ENCODE data around the gene RAB6B. TPM values are rescaled to one million over a fixed set of nuclear protein-coding genes. Genes with fewer than 3 reads are reported as not detected.

RAB6B gene
- total RNA-seq, 1 experiment from 2014 or later = 0.69 TPM

DNA sequence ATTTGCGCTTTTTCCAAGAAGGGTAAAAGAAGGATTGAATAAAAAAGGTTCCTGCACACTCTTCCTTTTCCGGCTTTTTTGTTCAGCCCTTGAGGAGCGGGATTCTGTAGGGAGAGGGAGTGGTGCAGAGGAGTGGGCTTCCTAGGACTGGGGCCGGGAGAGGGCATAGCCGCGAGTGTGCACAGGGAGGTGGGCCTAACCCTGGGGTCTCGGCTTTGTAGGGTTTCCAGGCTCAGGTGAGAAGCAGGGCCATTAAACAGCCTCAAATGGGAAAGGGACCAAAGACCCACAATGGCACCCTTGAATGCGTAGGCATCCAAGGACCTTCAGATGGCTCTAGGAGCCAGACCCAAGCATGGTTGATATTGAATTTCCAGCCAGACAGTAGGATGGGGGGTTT lies 35.4 kb upstream of the RAB6B start:
- DNase-seq (ENCODE audit: low read depth) = no peak

DNA sequence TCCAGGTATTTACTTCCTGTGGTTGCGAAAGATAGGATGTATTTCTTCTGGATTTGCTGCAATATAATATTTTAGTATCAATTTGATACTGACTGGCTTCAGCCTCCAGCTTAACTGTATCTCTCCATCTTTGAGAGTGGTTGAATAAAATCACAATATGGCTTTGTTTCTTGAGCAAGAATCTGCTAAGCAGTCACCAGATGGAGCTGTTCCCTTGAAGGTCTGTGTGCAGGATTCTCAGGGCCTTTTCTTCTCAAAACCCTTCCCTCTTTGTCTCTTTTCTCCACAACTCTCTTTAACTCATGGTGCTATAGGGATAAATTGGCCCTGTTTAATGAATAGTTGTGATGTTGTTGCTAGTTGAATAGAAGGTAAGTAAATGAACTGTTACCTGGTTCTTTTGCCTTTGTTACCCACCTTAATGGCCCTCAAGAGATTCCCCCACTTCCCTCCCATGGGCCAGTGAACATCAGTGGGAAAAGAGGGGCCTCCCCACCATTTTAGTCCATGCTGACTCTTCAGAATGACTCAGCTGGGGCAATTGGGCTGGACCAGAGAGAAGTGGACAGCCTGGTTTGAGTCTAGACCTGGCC lies 34.8 kb upstream of the RAB6B start:
- peak; percentile 62 for DNase-seq (ENCODE audit: low read depth)

DNA sequence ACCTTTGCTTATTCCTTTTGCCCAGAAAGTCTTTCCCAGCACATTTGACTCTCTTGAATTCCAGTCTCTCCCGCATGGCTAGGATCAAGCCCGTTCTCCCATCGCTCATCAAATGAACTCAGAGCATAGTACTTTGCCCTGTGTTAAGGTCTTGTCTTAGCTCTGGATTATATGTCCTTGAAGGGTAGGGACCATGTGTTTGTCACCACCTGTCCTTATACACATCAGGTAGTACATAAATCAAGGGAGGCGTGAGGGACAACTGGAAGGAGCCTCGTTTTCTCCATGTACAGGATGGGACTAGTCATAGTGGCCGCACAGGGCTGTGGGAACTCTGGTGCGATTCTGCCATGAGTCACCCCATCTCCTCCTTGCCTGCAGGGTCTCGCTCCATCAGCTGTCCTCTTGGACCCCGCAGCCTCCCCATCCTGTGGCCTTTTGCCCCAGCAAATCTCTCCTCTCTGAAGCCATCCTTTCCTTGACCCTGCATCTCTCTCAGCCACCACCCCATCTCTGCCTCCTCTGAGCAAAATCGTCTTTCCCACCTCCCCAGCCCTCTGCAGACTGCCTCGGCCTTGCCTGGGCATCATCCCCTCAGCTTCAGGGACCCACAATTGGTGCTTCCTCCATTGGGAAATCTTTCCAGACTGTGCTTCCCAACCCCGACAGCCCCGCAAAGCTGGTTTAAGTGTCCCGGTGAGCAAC lies 33.4 kb upstream of the RAB6B start:
- no peak for DNase-seq (ENCODE audit: low read depth)

DNA sequence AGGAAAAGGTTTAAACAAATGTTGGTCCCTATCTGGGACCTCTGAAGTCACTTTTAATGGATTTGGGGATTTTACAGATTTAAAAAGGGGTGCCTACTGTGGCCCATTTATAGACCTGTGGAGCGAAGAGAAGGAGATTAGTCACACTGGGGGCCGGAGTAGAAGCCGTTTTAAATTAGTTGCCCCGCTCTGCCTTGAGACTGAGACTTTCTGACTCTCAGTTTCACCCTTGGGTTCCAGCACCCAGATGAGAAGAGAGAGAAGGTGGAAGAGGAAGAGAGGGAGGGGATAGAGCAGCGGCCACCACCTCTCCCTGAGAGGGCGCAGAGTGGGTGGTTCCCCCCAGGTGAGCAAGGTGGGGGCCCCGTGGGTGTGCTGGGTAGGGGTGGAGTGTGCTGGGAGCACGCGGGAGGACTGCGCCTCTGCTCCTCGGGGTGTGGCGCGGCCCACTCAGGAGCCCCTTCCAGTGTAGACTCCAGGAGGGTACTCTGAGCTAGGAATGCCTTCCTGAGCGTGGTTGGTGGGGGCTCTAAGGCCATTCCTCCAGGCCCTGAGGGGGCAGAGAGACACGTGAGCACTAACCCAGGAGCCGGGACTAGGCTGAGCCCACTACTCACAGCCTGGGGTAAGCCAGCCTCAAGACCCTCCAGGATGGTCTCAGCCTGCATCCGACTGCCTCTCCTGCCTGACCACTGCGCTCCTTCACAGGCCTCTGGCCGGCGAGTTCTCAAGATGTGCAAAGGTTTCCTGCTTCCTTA lies 32.6 kb upstream of the RAB6B start:
- DNase-seq (ENCODE audit: low read depth) = no peak

DNA sequence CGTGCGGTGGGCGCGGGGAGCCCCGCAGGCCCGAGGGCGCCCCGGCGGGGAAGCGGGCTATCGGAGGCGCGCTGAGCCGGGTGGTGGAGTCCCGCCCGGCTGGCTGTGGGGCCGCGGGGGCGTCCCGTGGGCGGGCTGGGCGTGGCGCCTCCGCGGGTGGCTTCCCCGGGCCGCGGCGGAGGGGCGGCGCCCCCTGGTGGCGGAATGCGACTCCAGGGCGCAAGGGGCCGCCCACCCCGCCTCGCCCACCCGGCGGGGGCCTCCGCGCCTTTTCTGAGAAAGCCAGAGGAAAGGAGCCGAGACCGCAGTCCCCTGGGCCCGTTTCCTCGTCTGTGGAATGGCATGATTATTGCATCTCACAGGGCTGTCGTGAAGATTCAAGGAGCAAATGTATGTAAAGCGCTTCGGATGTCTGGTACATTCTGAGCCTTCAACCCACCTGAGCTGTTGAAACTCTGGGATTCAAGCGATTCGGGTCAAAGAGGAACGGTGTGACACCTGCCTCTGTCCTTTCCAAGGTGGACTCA lies 31.9 kb upstream of the RAB6B start:
- no peak for DNase-seq (ENCODE audit: low read depth)

DNA sequence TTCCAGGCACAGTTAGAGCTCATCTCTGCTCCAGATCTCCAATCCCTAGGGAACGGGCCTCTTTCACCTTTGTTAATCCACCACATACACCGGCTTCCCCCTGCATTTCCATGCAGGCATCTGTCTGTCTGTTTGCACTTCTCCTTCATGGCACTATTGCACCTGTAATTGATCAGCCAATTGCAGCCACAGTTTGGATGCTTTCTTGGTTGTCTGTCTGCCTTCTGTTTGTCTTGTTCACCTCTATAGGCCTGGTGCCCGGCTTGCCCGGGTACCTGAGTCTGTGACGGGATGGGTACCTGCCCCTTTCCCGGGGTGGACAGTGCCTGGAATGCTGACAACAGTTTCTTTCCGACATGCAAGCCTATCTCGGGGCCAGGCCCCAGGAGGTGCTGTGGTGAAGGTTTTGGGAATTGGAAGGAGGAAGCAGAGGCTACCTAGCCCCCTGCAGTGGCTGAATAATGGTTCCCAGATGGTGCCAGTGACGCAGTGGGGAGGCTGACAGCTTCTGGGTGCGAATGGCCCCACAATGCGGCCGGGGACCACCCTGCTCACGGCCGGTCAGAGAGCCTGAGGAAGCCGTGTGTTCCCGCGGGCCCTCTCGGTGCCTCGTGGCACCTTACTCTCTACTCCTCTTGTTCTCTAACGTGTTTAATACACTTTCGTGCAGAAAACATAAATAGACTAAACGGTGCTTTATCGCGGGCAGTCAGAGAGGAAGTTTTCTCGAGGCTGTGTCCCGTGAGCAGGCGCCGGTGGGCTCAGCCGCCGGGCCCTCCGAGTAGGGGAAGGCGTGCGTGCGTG lies 31.3 kb upstream of the RAB6B start:
- DNase-seq (ENCODE audit: low read depth) = no peak

DNA sequence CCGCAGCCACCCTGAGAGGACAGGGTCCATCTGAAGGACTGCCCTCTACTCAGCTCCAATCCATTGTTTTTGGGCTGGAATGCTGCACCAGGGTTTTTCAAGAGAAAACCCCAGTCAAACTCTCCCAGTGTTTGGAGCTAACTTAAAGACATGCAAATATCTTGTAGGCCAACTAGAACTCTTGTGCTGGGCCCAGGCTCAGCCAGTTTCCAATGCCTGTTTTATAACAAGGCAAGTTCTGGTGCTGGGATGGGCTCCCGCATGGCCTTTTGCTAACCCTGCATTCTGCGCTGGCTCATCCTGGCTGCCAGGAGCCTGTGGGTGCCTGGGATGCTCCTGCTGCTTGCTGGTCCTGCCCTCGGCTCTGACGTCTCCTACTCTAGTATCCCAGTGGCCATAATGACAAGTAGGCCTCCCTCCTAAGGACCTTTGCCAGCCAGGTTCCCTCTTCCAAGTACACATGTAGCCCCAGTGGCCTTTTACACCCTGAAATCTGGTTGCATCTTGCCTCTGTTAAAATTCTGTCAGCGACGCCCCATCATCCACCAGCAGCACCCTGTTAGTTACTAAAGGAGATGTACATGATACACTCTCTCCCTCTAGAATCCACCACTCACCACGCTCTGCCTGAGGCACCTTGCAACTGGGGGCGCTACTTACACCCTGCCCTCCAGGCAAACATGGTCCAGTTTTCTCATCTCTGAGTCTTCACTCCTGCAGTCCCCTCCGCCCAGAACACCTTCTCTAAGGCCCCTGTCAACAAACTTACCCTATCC lies 30.5 kb upstream of the RAB6B start:
- no peak for DNase-seq (ENCODE audit: low read depth)

DNA sequence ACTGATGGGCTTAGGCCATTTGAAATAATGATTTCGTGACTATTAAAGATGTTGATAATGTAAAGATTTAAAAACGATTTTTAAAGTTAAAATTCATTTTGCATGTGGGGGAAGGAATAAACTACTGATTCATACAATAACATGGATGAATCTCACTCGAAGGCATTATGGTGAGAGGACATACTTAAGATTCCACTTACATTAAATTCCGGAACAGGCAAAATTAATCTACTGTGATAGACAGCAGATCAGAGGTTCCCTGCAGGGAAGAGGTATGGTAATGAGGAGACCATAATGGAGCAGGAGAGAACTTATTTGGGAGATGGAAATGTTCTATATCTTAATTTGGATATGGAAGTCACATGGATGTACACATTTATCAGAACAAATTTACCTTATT lies 28.4 kb upstream of the RAB6B start:
- no peak for DNase-seq (ENCODE audit: low read depth)

DNA sequence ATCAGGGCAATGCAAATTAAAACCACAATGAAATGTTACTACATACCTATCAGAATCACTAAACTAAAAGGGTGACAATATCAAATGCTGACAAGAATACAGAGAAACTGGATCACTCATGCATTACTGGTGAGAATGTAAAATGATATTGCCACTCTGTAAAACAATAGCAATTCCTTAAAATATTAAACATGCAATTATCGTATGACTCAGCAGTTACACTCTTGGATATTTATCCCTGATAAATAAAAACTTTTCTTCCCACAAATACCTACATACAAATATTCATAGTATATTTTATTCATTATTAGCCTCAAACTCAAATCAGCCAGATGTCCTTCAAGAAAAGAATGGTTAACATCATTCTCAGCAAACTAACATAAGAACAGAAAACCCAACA lies 25.9 kb upstream of the RAB6B start:
- no peak for DNase-seq (ENCODE audit: low read depth)

DNA sequence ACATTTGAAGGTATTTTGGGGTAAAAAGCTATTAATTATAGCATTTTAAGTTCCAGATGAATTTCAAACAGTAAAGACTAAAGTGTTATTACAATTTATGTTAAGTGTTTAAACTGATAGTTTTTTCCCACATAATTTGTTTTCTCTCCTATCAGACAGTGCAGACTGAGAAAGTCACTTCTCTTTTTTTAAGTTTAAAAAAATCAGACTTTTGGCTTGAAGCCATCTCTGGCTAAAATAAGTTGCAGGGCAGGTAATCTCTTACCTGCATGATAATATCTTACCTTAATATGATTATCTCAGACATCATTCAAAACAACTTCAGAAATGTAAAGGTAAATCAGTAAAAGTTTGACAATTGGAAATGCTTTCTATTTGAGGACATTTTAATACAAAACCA lies 21.5 kb upstream of the RAB6B start:
- DNase-seq (ENCODE audit: low read depth) = no peak

DNA sequence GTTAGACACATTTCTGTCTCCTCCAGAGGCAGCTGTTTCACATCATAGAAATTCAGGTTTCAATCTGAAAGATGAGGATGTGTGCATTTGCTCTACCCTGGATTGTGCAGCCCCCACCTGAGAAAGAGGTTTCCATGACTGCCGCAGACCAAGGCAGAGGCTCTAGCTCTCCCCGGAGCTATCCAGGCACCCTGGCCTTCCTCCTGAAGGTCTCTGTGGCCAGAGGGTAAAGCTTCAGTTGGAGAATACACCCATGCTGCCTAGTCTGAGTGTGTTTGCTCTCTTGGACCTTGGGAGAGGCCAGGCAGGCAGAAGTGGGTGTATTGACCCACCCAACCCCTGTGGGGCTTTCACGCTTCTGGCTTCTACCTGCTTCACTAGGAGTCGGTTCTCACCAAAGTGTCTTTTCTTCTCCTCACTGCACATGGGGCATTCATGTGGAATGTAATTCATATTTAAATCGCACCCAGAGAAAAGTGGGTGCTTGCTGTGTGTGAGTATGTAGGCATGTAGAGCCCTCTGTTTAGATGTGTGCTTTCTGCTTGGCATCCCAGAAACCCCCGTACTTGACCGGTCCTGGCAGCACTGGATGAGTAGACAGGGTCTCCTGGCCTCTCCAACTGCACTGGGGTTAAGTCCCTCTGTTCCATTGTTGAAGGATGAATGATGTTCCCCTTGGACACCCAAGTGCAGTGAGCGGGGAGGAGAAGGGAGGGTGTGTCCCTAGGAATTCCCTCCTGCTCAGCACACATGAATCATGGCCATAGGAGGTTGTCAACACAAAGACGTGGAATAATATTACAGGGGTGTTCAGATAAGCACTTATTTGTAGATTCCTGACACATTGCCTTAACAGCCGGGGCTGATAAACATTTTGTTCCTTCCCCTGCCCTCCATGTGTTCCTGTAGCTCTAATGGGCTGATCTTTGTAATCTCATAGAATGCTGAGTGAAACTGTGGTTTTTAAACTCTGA lies 20.3 kb upstream of the RAB6B start:
- DNase-seq (ENCODE audit: low read depth) = no peak

DNA sequence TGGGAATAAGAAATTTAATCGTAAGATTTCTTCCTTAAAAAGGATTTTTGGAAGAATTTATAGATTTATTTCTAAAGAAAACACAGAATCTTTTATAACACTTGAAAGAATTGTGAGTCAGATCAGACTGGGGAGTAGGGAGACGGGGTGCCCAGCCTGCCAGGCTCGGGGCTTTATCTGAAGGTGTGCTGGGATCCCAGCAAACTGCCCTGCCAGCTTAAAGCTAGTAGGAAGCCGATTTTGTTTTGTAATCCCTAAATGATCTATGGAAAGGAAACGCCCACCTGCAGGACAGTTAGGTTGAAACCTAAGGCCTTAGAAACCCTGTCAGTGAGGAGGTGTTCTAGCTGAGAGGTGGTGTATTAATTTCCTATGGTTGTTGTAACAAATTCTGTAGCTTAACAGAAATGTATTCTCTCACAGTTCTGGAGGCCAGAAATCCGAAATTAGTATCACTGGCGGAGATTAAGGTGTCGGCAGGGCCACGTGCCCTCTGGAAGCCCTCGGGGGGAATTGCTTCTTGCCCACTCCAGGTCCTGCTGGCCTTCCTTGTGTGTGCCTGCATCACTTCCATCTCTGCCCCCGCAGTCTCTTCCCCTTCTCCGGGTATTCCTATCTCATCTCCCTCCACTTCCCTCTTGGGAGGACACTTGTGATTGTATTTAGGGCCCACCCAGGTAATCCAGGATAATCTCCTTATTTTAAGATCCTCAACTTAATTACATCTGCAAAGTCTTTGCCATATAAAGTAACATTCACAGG lies 19.3 kb upstream of the RAB6B start:
- DNase-seq (ENCODE audit: low read depth) = no peak

DNA sequence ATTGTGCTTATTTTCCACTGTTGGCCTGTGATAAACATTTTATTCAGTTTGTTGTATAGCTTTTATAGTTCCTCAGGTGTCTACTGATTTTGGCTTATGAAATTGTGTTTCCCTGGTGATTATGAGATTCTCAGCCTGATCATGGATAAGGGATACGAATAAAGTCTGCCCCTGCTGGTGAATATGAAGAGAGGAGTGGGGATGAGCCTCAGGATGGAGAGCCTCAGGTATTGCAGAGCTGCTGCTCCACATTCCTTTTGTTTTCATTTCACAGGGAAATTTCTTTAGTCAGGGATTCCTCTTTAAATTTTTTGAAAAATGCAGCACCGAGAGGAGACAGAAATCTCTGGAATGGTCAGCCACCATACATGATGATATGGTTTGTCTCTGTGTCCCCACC lies 14.7 kb upstream of the RAB6B start:
- no peak for DNase-seq (ENCODE audit: low read depth)

DNA sequence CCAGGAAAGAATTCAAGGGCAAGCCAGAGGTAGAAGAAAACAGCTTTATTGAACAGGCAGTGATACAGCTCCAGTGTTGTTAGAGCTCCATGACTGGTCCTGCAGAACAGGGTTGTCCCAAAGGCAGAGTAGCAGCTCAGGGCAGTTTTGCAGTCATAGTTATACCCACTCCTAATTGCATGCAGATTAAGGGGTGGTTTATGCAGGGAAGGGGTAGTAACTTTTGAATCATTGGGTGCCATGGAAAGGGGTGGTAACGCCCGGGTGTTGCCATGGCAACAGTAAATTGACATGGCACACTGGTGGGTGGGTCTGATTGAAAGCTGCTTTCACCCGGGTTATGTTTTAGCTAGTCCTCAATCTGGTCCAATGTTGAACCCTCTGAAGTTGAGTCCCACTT lies 9.7 kb upstream of the RAB6B start:
- DNase-seq (ENCODE audit: low read depth) = no peak

DNA sequence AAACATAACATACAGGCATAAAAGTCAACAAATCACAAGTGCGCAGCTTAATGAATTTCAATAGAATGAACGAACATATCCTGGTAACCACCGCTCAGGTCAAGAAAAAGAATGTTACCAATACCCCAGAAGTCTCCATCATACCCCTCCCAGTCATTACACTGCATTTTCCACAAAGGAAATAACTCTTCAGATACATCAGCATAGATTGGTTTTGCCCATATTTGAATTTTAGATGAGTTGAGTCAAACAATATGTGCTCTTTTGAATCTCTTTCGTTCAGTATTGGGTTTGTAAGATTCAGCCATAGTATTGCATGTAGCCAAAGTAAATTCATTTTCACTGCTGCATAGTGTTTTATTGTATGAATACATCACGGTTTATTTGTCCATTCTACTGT lies 6.2 kb upstream of the RAB6B start:
- no peak for DNase-seq (ENCODE audit: low read depth)

DNA sequence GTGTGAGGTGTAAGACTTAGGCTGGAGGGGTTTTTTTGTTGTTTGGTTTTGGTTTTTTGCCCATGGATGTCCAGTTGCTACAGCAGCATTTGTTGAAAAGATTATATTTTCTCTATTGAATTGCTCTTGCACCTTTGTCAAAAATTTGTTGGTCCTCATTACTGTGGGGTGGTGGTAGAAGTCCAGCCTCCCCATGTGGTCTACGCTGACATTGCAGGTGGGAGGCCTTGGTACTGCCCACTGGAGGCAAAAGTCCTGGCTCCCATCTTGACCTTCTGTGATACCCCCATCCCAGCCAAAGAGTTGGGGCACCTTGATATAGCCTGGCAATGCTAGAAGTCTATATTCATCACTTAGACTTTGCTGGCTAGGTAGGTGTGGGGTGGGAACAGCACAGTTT lies 5.4 kb upstream of the RAB6B start:
- no peak for DNase-seq (ENCODE audit: low read depth)

DNA sequence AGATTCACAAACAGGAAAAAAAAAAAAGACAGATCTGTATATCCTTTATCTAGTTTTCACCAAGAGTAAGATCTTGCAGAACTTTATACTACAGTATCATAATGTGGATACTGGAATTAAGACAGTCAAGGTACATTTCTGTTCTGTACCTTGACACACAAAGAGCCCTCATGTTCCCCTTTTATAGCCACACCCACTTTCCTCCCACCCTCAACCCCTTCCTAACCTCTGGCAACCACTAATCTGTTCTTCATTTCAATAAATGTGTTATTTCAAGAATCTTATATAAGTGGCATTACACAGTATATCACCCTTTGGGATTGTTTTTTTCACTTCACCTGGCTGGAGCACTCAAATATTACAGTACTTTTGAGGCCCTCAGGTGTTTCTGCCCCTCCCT lies 3.6 kb upstream of the RAB6B start:
- no peak for DNase-seq (ENCODE audit: low read depth)

DNA sequence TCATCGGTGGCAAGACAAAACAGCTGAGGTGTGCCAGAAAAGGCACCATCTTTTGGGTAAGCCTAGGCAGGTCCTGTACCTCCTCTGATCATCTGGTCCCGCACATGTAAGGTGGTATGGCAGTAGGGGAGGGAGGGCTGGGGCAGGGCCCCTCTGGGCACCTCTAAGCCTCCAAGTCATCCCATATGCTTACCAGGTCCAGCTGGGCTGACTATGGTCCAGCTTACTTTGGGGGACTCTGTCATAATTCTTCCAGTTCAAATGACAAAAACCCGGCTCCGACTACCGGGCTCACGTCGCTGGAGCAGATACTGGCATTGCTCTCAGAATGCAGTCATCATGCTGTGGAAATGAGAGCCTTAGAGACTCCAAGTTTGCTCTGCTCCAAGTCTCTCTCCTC lies 1.9 kb upstream of the RAB6B start:
- no peak for DNase-seq (ENCODE audit: low read depth)
